HepG2 (cell line): Measurements from ENCODE around the gene CHN2. TPM values are rescaled to one million over a fixed set of nuclear protein-coding genes. Genes with fewer than 3 reads are reported as not detected.
A peak's percentile ranks its signal among the peaks of the same experiment; 100 is the strongest.

Source experiments
- AHDC1 ChIP-seq: sonication (generic); formaldehyde crosslinking; IDR thresholded peaks from 2 replicates; pipeline ENCODE4 v1.5.1; 2020; ENCODE audit warnings: mild to moderate bottlenecking, missing genetic modification reagents, borderline replicate concordance
- CBFB ChIP-seq: sonication (generic); formaldehyde crosslinking; IDR thresholded peaks from 2 replicates; pipeline ENCODE4 v1.4.0; 2020; ENCODE audit warnings: missing genetic modification reagents
- DNMT1 ChIP-seq: sonication (generic); formaldehyde crosslinking; IDR thresholded peaks from 2 replicates; pipeline ENCODE4 v1.5.1; 2020; ENCODE audit warnings: mild to moderate bottlenecking, missing genetic modification reagents
- ELF4 ChIP-seq: sonication (generic); formaldehyde crosslinking; IDR thresholded peaks from 2 replicates; pipeline ENCODE4 v1.5.0; 2020; ENCODE audit warnings: missing genetic modification reagents, mild to moderate bottlenecking, moderate library complexity, borderline replicate concordance
- FIP1L1 ChIP-seq: fragments of 200-400 bp; formaldehyde crosslinking; IDR thresholded peaks from 2 replicates; pipeline ENCODE4 v1.6.1; 2018; ENCODE audit warnings: low read depth, mild to moderate bottlenecking, low read length, moderate library complexity, borderline replicate concordance; ENCODE audit not compliant: insufficient read depth
- MXD3 ChIP-seq: IDR thresholded peaks from 2 replicates; pipeline ENCODE4 v1.6.1; 2016; ENCODE audit warnings: mild to moderate bottlenecking, missing biosample characterization, missing genetic modification reagents
- NR2C2 ChIP-seq: sonication (generic); formaldehyde crosslinking; IDR thresholded peaks from 2 replicates; pipeline ENCODE4 v1.4.0; 2020; ENCODE audit warnings: missing genetic modification reagents, mild to moderate bottlenecking, moderate library complexity, borderline replicate concordance
- NR2F6 ChIP-seq, 2 experiments: IDR thresholded peaks; 2 replicates each; pipeline ENCODE4 v1.6.1; 2016; ENCODE audit warnings: antibody characterized with exemption in 1 of 2, mild to moderate bottlenecking in 1 of 2
- POGZ ChIP-seq: sonication (generic); formaldehyde crosslinking; IDR thresholded peaks from 2 replicates; pipeline ENCODE4 v1.4.0; 2020; ENCODE audit warnings: mild to moderate bottlenecking, missing genetic modification reagents
- TIGD3 ChIP-seq: sonication (generic); formaldehyde crosslinking; IDR thresholded peaks from 2 replicates; pipeline ENCODE4 v1.5.1; 2020; ENCODE audit warnings: mild to moderate bottlenecking, missing genetic modification reagents, borderline replicate concordance
- ZBTB25 ChIP-seq: IDR thresholded peaks from 2 replicates; pipeline ENCODE4 v1.6.1; 2018; ENCODE audit warnings: missing genetic modification reagents
- ZBTB38 ChIP-seq: sonication (generic); formaldehyde crosslinking; IDR thresholded peaks from 2 replicates; pipeline ENCODE4 v1.5.1; 2020; ENCODE audit warnings: mild to moderate bottlenecking, missing genetic modification reagents
- ZMAT5 ChIP-seq: sonication (generic); formaldehyde crosslinking; IDR thresholded peaks from 2 replicates; pipeline ENCODE4 v1.5.0; 2020; ENCODE audit warnings: mild to moderate bottlenecking, low read depth, missing genetic modification reagents, borderline replicate concordance
- ZNF569 ChIP-seq: sonication (generic); formaldehyde crosslinking; IDR thresholded peaks from 2 replicates; pipeline ENCODE4 v1.5.0; 2020; ENCODE audit warnings: mild to moderate bottlenecking, missing genetic modification reagents, moderate library complexity, borderline replicate concordance
- ZNF574 ChIP-seq: sonication (generic); formaldehyde crosslinking; IDR thresholded peaks from 2 replicates; pipeline ENCODE4 v1.4.0; 2020; ENCODE audit warnings: missing genetic modification reagents
- ZNF605 ChIP-seq: sonication (generic); formaldehyde crosslinking; IDR thresholded peaks from 2 replicates; pipeline ENCODE4 v1.8.0; 2022; ENCODE audit warnings: mild to moderate bottlenecking, missing genetic modification reagents
- ZNF644 ChIP-seq: IDR thresholded peaks from 2 replicates; pipeline ENCODE4 v1.6.1; 2016; ENCODE audit warnings: low read depth
- polyA plus RNA-seq, 8 experiments: library from polyadenylated mRNA; depleted of rRNA in 3 of 8; stranded (reverse) in 7 of 8; unstranded in 1 of 8; fragments of >200 nt; fragmentation: Illumina TruSeq in 4 of 8; extraction: Trizol in 4 of 8; gene quantifications; 2 replicates each; pipeline versions ENCODE4 v1.2.1 to v1.2.3, GENCODE V29; 2011 to 2016; ENCODE audit warnings: low read depth in 4 of 8, missing spikeins in 1 of 8, mixed read lengths in 1 of 8; ENCODE audit not compliant: insufficient read depth in 1 of 8
- total RNA-seq, 5 experiments: library from RNA; depleted of rRNA; stranded (reverse); fragments of >200 nt; fragmentation: Illumina TruSeq; extraction: Trizol; gene quantifications; 2 replicates each; pipeline ENCODE4 v1.2.3, GENCODE V29; 2016; ENCODE audit warnings: low read depth in 1 of 5

Gene CHN2
- total and polyA plus RNA-seq, 2 of the 13 experiments (the other 11 are each of a cell fraction or from before 2014, with no cell fraction given) = 23.5 to 30.5 TPM

- TF ChIP-seq ZBTB25 (CRISPR knock-in tag) = peak; percentile 83
- peak; percentile 71 for TF ChIP-seq ZNF574 (CRISPR knock-in tag)
- peak; percentile 60 for TF ChIP-seq NR2C2 (CRISPR knock-in tag)
- no peak for TF ChIP-seq ZMAT5 (CRISPR knock-in tag)
- peak; percentile 55; the same call in 1 of the 2 replicates for TF ChIP-seq ZBTB38 (CRISPR knock-in tag)
- no peak for TF ChIP-seq DNMT1 (CRISPR knock-in tag)
- no peak for TF ChIP-seq ZNF569 (CRISPR knock-in tag)
- peak; percentile 55; the same call in 1 of the 2 replicates for TF ChIP-seq NR2F6 (IDR thresholded peaks at IDR 0.05)
- peak; percentile 83 for TF ChIP-seq NR2F6 (CRISPR knock-in tag; IDR thresholded peaks at IDR 0.05)
- TF ChIP-seq ZNF644 (CRISPR knock-in tag) = peak; percentile 87
- TF ChIP-seq AHDC1 (CRISPR knock-in tag) = peak; percentile 88
- TF ChIP-seq CBFB (CRISPR knock-in tag) = peak; percentile 51; the same call in 1 of the 2 replicates
- no peak for TF ChIP-seq TIGD3 (CRISPR knock-in tag)
- TF ChIP-seq POGZ (CRISPR knock-in tag) = peak; percentile 68; the same call in 1 of the 2 replicates
- 0 out of 2 replicates have a peak, but pooled peaks have one; percentile 47 for TF ChIP-seq ELF4
- TF ChIP-seq MXD3 = no peak
- 0 out of 2 replicates have a peak, but pooled peaks have one; percentile 42 for TF ChIP-seq ZNF605 (CRISPR knock-in tag)
- no peak for TF ChIP-seq FIP1L1
Measured at GRCh38 chr7:29230871-29231345, 36.3 kb downstream of the CHN2 start (continued).
